Esophagus squamous epithelium (tissue), 5 donors: ENCODE data around the gene RGL3. TPM values are rescaled to one million over a fixed set of nuclear protein-coding genes. Genes with fewer than 3 reads are reported as not detected.

Source experiments
- DNase-seq: peaks from one replicate; lab custom pipeline; 2025; lab: John Stamatoyannopoulos, UW
- H3K27ac ChIP-seq, 4 donors: fragments of 200-600 bp; sonication (generic); one replicate each; pipeline ENCODE4 v1.5.1; 2016 to 2019; ENCODE audit warnings: mild to moderate bottlenecking in 1 of 4
- H3K27me3 ChIP-seq, 4 donors: fragments of 200-600 bp; sonication (generic); 1 replicate in 3 of 4; 2 replicates in 1 of 4; pipeline versions ENCODE4 v1.5.1 to v1.6.0; 2017 to 2021; ENCODE audit warnings: antibody characterized with exemption in 1 of 4
- H3K36me3 ChIP-seq, 3 donors: fragments of 200-600 bp; sonication (generic); one replicate each; pipeline ENCODE4 v1.5.1; 2016 to 2019
- H3K4me1 ChIP-seq, 3 donors: fragments of 200-600 bp; sonication (generic); one replicate each; pipeline ENCODE4 v1.5.1; 2017 to 2019
- H3K4me3 ChIP-seq, 4 donors: fragments of 200-600 bp; sonication (generic); 1 replicate in 3 of 4; 2 replicates in 1 of 4; pipeline ENCODE4 v1.5.1; 2016 to 2019; ENCODE audit warnings: mild to moderate bottlenecking in 2 of 4, moderate library complexity in 1 of 4
- H3K9me3 ChIP-seq, 3 donors: fragments of 200-600 bp; sonication (generic); one replicate each; pipeline ENCODE4 v1.5.1; 2016 to 2019
- CTCF ChIP-seq, 6 experiments: fragments of 450-650 bp in 4 of 6; fragments of 200-600 bp in 2 of 6; sonication (generic) in 2 of 6; IDR thresholded peaks; one replicate each; pipeline ENCODE4 v1.5.1; 2016 to 2019; ENCODE audit warnings: antibody characterized with exemption in 6 of 6, mild to moderate bottlenecking in 4 of 6, moderate library complexity in 4 of 6
- POLR2A ChIP-seq, 4 donors: fragments of 450-650 bp; IDR thresholded peaks; one replicate each; pipeline ENCODE4 v1.6.1; 2017; ENCODE audit warnings: antibody characterized with exemption in 4 of 4, mild to moderate bottlenecking in 4 of 4, moderate library complexity in 3 of 4
- WGBS, 2 donors: methylation state at CpG; one replicate each; pipeline ENCODE4 v1.1.5; 2018; 5-methylcytosine and 5-hydroxymethylcytosine counted together
- intact Hi-C: fragments of 100-400 bp; cut with DNase I; formaldehyde crosslinking; loops from one replicate; pipeline ENCODE4 v1.15.0; 2022
- total RNA-seq, 4 donors: library from RNA; depleted of rRNA; stranded (reverse); fragments of >200 nt; gene quantifications; one replicate each; pipeline ENCODE4 v1.1.0, GENCODE V29; 2016
- donor health status: DM: yes; HTN: yes; CAD: no.

The RGL3 gene
- total RNA-seq, 4 donors from 2014 or later: 0.22 to 1.9 (median 0.45) TPM

GRCh38 chr19:11445141-11445540, 26.0 kb upstream of the RGL3 start:
- peaks cover 52 to 100% (median 60%) of the 10 kb centered on the region in 3 donors for H3K36me3 ChIP-seq
- WGBS, 2 donors: 79 to 97% methylated on average over 3 to 7 of the region's 13 CpGs
- TF ChIP-seq POLR2A (IDR thresholded peaks at IDR 0.05) (no peak), CTCF (IDR thresholded peaks at IDR 0.05) (no peak)

GRCh38 chr19:11444059-11444458, 24.9 kb upstream of the RGL3 start:
- intact Hi-C loops: loop anchor here (10.0 kb wide), 1 partner anchor 149 kb away; the partner anchor contains the start of gene TSPAN16
- 31 to 67% methylated on average over 3 of the region's 5 CpGs for WGBS, 2 donors
- H3K27ac ChIP-seq: peak overlapping the region in 2 of 4 donors; percentile 9 to 23
- no peaks in the 10 kb centered on the region for H3K27me3 ChIP-seq
- H3K36me3 ChIP-seq: peaks cover 49 to 100% (median 59%) of the 10 kb centered on the region in 3 donors
- no peak overlapping the region for H3K4me3 ChIP-seq
- H3K4me1 ChIP-seq: peaks cover 0 to 14% (median 0%) of the 10 kb centered on the region in 3 donors
- TF ChIP-seq POLR2A (IDR thresholded peaks at IDR 0.05): no peak
- no peak for TF ChIP-seq CTCF (IDR thresholded peaks at IDR 0.05)
- H3K9me3 ChIP-seq: no peaks in the 10 kb centered on the region
- no peak for DNase-seq

More at GRCh38 chr19:11445141-11445540, 26.0 kb upstream of the RGL3 start:
- intact Hi-C loops: loop anchor here (10.0 kb wide), 1 partner anchor 150 kb away; the partner anchor contains the start of gene TSPAN16
- Histone ChIP-seq H3K27ac (no peak overlapping the region), H3K4me3 (no peak overlapping the region), H3K27me3 (no peaks in the 10 kb centered on the region), H3K9me3 (no peaks in the 10 kb centered on the region), H3K4me1 (peaks cover 0 to 14% (median 0%) of the 10 kb centered on the region in 3 donors)
- no peak for DNase-seq

- Histone ChIP-seq H3K4me1 (peaks cover 14 to 27% (median 19%) of the 10 kb centered on the region in 3 donors), H3K27me3 (no peaks in the 10 kb centered on the region), H3K4me3 (no peak overlapping the region), H3K36me3 (peaks cover 19 to 65% (median 47%) of the 10 kb centered on the region in 3 donors), H3K27ac (no peak overlapping the region), H3K9me3 (no peaks in the 10 kb centered on the region)
- DNase-seq: no peak
- no peak for TF ChIP-seq CTCF (IDR thresholded peaks at IDR 0.05)
- TF ChIP-seq POLR2A (IDR thresholded peaks at IDR 0.05): no peak
- 91 to 94% methylated on average over 7 to 8 of the region's 9 CpGs for WGBS, 2 donors
- intact Hi-C loops: no loop called here
Measured at GRCh38 chr19:11437955-11438354, 18.8 kb upstream of the RGL3 start.

- no peak for TF ChIP-seq POLR2A (IDR thresholded peaks at IDR 0.05)
- no peak for TF ChIP-seq CTCF (IDR thresholded peaks at IDR 0.05)
- H3K4me3 ChIP-seq: peak overlapping the region; percentile 61 to 93 (median 82)
- peaks cover 10 to 44% (median 30%) of the 10 kb centered on the region in 3 donors for H3K36me3 ChIP-seq
- H3K27me3 ChIP-seq: no peaks in the 10 kb centered on the region
- peaks cover 14 to 27% (median 19%) of the 10 kb centered on the region in 3 donors for H3K4me1 ChIP-seq
- WGBS, 2 donors: 0% methylated on average over 5 to 6 of the region's 21 CpGs
- peak overlapping the region; percentile 80 to 87 (median 85) for H3K27ac ChIP-seq
- H3K9me3 ChIP-seq: no peaks in the 10 kb centered on the region
- intact Hi-C loops: no loop called here
- DNase-seq: peak; percentile 20
Measured at GRCh38 chr19:11435833-11436313, 16.8 kb upstream of the RGL3 start.

GRCh38 chr19:11435057-11435832, 16.1 kb upstream of the RGL3 start, which contains the start of the genes ODAD3 and PRKCSH:
Gene ODAD3, minus strand, starts transcription at chr19:11435121. Its CDS starts 105 bp downstream, at chr19:11435016.
Gene PRKCSH, plus strand, starts transcription at chr19:11435635. Its CDS starts 483 bp downstream, at chr19:11436118.
- peaks cover 7 to 38% (median 29%) of the 10 kb centered on the region in 3 donors for H3K36me3 ChIP-seq
- intact Hi-C loops: no loop called here
- H3K4me3 ChIP-seq: peak within 1 kb of the TSS; percentile 61 to 93 (median 82)
- TF ChIP-seq CTCF (IDR thresholded peaks at IDR 0.05) (peak; percentile 89 to 99 (median 97)), POLR2A (IDR thresholded peaks at IDR 0.05) (peak in 2 of 4 donors; percentile 25 to 51)
- no peaks in the 10 kb centered on the region for H3K9me3 ChIP-seq
- no peaks in the 10 kb centered on the region for H3K27me3 ChIP-seq
- H3K27ac ChIP-seq: peak within 1 kb of the TSS; percentile 80 to 87 (median 85)
- H3K4me1 ChIP-seq: peaks cover 14 to 27% (median 19%) of the 10 kb centered on the region in 3 donors
- 0% methylated on average over 6 to 13 of the region's 53 CpGs for WGBS, 2 donors
- peak; percentile 100 for DNase-seq
